Skeletal muscle tissue (tissue), 2 donors: ENCODE measurements around the gene TRIM43. TPM values are rescaled to one million over a fixed set of nuclear protein-coding genes. Genes with fewer than 3 reads are reported as not detected.

Experiments used
- small RNA-seq: library from RNA; depleted of rRNA; stranded (forward); fragments of <200 nt; gene quantifications from one replicate; pipeline ENCODE3, GENCODE V24; 2014
- total RNA-seq: library from RNA; depleted of rRNA; stranded (reverse); fragments of >200 nt; gene quantifications from one replicate; pipeline ENCODE4 v1.2.3, GENCODE V29; 2014

TRIM43 gene
- total RNA-seq, 1 donor from 2014 or later: not detected

Small RNAs within 50 kb of the gene (small RNA-seq; reads per million reads assigned to genes)
- gene AC009237.4 (not detected), gene AC009237.7 (not detected)

Other genes with a start within 250 kb of the TRIM43 start
- 3.7 TPM for gene FAHD2A, start 189.3 kb upstream of the TRIM43 start, total RNA-seq
- gene TRIM43B, start 107.2 kb upstream of the TRIM43 start, total RNA-seq: not detected